Neural progenitor cell (in vitro differentiated cells): ENCODE results near the gene PDE6B. TPM values are rescaled to one million over a fixed set of nuclear protein-coding genes. Genes with fewer than 3 reads are reported as not detected.

Experiments
- DNase-seq: peaks from one replicate; pipeline ENCODE4 v3.0.0-alpha.2; 2016; ENCODE audit warnings: low spot score
- H2AFZ ChIP-seq: fragments of 200-600 bp; sonication (generic); replicated peaks from 2 replicates; pipeline ENCODE4 v1.6.1; 2016; ENCODE audit warnings: antibody characterized with exemption
- H3F3A ChIP-seq: fragments of 200-600 bp; sonication (generic); 2 replicates; pipeline ENCODE4 v1.6.1; 2016; ENCODE audit warnings: antibody characterized with exemption, low read depth
- H3K27ac ChIP-seq: fragments of 200-600 bp; sonication (generic); 2 replicates; pipeline ENCODE4 v1.5.1; 2016; ENCODE audit warnings: mild to moderate bottlenecking
- H3K27me3 ChIP-seq: fragments of 200-600 bp; sonication (generic); 2 replicates; pipeline ENCODE4 v1.6.1; 2016; ENCODE audit warnings: mild to moderate bottlenecking, moderate library complexity
- H3K36me3 ChIP-seq: fragments of 200-600 bp; sonication (generic); 2 replicates; pipeline ENCODE4 v1.5.1; 2016
- H3K4me1 ChIP-seq: fragments of 200-600 bp; sonication (generic); 2 replicates; pipeline ENCODE4 v1.6.1; 2016; ENCODE audit warnings: mixed run types
- H3K4me2 ChIP-seq: fragments of 200-600 bp; sonication (generic); 2 replicates; pipeline ENCODE4 v1.6.1; 2016
- H3K4me3 ChIP-seq: fragments of 200-600 bp; sonication (generic); 2 replicates; pipeline ENCODE4 v1.5.1; 2016
- H3K79me2 ChIP-seq: fragments of 200-600 bp; sonication (generic); 2 replicates; pipeline ENCODE4 v1.6.1; 2016; ENCODE audit warnings: low read depth
- H3K9ac ChIP-seq: fragments of 200-600 bp; sonication (generic); 2 replicates; pipeline ENCODE4 v1.6.1; 2016
- H3K9me3 ChIP-seq: fragments of 200-600 bp; sonication (generic); 2 replicates; pipeline ENCODE4 v1.5.1; 2016; ENCODE audit warnings: low read depth
- H4K20me1 ChIP-seq: fragments of 200-600 bp; sonication (generic); 2 replicates; pipeline ENCODE4 v1.6.1; 2016; ENCODE audit warnings: low read depth
- H3K27ac Mint-ChIP-seq: 3 replicates; pipeline ENCODE4 v1.8.0; 2021; ENCODE audit warnings: mixed read lengths
- H3K27me3 Mint-ChIP-seq: 2 replicates; pipeline ENCODE4 v1.8.0; 2022; ENCODE audit warnings: low read depth, mild to moderate bottlenecking, inconsistent platforms, moderate library complexity, mixed read lengths; ENCODE audit not compliant: insufficient read depth
- H3K36me3 Mint-ChIP-seq: 3 replicates; pipeline ENCODE4 v1.8.0; 2021; ENCODE audit warnings: mixed read lengths
- H3K4me1 Mint-ChIP-seq: 3 replicates; pipeline ENCODE4 v1.8.0; 2021; ENCODE audit warnings: mixed read lengths
- H3K4me3 Mint-ChIP-seq: 3 replicates; pipeline ENCODE4 v1.8.0; 2021; ENCODE audit warnings: mild to moderate bottlenecking, moderate library complexity, mixed read lengths
- H3K9me3 Mint-ChIP-seq: 3 replicates; pipeline ENCODE4 v1.8.0; 2020; ENCODE audit warnings: mixed read lengths
- EZH2 ChIP-seq: fragments of 200-600 bp; sonication (generic); IDR thresholded peaks from 2 replicates; pipeline ENCODE4 v1.6.1; 2017; ENCODE audit warnings: antibody characterized with exemption, mild to moderate bottlenecking, moderate library complexity
- EZH2phosphoT487 ChIP-seq: fragments of 200-600 bp; sonication (generic); IDR thresholded peaks from 2 replicates; pipeline ENCODE4 v1.6.1; 2017; ENCODE audit warnings: antibody characterized with exemption
- total RNA-seq: library from RNA; depleted of rRNA; stranded (reverse); fragments of >200 nt; gene quantifications from 2 replicates; pipeline ENCODE4 v1.2.3, GENCODE V29; 2015; ENCODE audit warnings: low replicate concordance
- TF ChIP-seq, protein P1 (sequence below): fragments of 200-600 bp; sonication (generic); IDR thresholded peaks from 2 replicates; pipeline ENCODE4 v1.5.1; 2017; ENCODE audit warnings: antibody characterized with exemption, mild to moderate bottlenecking

PDE6B gene
- total RNA-seq, 1 donor from 2014 or later, result 4.3 TPM

DNA sequence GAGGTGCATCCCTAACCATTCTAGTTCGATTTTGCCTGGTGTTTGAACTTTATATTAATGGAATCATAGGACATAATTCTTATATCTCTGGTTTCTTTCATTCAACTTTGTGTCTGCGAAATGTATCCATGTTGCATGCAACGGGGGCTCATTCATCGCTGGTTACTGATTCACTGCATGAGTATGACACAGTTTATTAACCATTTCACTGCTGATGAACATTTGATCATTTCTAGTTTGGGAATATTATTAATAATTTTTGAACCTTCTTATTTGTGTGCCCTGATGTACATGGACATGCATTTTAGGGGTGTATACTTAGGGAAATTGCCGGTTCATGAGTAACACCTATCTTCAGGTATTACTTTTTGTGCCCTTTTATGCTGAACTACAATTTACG lies 44.2 kb upstream of the PDE6B start:
- H3K27ac Mint-ChIP-seq, result no peak overlapping the region
- TF ChIP-seq EZH2, result no peak
- TF ChIP-seq, protein P1, sequence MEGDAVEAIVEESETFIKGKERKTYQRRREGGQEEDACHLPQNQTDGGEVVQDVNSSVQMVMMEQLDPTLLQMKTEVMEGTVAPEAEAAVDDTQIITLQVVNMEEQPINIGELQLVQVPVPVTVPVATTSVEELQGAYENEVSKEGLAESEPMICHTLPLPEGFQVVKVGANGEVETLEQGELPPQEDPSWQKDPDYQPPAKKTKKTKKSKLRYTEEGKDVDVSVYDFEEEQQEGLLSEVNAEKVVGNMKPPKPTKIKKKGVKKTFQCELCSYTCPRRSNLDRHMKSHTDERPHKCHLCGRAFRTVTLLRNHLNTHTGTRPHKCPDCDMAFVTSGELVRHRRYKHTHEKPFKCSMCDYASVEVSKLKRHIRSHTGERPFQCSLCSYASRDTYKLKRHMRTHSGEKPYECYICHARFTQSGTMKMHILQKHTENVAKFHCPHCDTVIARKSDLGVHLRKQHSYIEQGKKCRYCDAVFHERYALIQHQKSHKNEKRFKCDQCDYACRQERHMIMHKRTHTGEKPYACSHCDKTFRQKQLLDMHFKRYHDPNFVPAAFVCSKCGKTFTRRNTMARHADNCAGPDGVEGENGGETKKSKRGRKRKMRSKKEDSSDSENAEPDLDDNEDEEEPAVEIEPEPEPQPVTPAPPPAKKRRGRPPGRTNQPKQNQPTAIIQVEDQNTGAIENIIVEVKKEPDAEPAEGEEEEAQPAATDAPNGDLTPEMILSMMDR, result no peak
- TF ChIP-seq EZH2phosphoT487, result no peak
- H3K4me3 ChIP-seq, result no peak overlapping the region
- H2AFZ ChIP-seq, result no peak overlapping the region
- H3K9ac ChIP-seq, result no peak overlapping the region
- no peak overlapping the region for H3K4me2 ChIP-seq
- no peaks in the 10 kb centered on the region for H3F3A ChIP-seq
- no peaks in the 10 kb centered on the region for H3K36me3 ChIP-seq
- H3K27ac ChIP-seq, result no peak overlapping the region
- H3K4me1 Mint-ChIP-seq, result peaks cover 14% of the 10 kb centered on the region
- peaks cover 79% of the 10 kb centered on the region for H3K27me3 ChIP-seq
- H3K9me3 Mint-ChIP-seq, result peaks cover 8% of the 10 kb centered on the region
- peaks cover 4% of the 10 kb centered on the region for H3K9me3 ChIP-seq
- H3K4me1 ChIP-seq, result peaks cover 6% of the 10 kb centered on the region
- H3K79me2 ChIP-seq, result no peaks in the 10 kb centered on the region
- H3K4me3 Mint-ChIP-seq, result no peak overlapping the region
- peaks cover 27% of the 10 kb centered on the region for H4K20me1 ChIP-seq
- no peak for DNase-seq
- peaks cover 29% of the 10 kb centered on the region for H3K27me3 Mint-ChIP-seq
- no peaks in the 10 kb centered on the region for H3K36me3 Mint-ChIP-seq

DNA sequence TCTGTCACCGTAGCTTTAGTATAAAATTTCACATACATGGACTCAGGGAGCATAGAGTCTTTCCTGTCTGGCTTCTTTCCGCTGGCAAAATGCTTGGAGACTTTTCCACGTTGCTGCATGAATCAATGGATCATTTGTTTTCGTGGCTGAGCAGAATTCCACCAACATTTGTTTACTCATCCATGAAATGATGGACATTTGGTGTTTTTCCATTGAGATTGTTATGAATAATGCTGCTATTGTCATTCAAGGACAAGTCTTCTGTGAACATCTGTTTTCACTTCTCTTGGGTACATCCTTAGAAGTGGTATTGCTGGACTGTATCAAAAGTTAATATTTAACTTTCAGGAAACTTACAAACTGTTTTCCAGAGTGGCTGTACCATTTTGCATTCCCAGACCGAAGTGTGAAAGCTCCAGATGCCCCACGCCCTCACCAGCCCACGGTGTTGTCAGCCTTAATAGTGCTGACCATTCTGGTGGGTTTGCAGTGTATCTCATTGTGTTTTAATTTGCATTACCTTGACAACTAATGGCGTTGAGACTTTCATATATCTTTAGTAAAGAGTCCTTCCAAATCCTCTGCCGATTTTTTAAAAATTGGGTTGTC lies 43.5 kb upstream of the PDE6B start:
- Mint-ChIP-seq H3K36me3 (no peaks in the 10 kb centered on the region), H3K27me3 (peaks cover 27% of the 10 kb centered on the region), H3K4me1 (peaks cover 14% of the 10 kb centered on the region), H3K27ac (no peak overlapping the region), H3K9me3 (peaks cover 8% of the 10 kb centered on the region), H3K4me3 (no peak overlapping the region)
- no peak overlapping the region for H3K4me2 ChIP-seq
- H2AFZ ChIP-seq, result no peak overlapping the region
- H3K9ac ChIP-seq, result no peak overlapping the region
- H4K20me1 ChIP-seq, result peaks cover 24% of the 10 kb centered on the region
- DNase-seq, result no peak
- H3K79me2 ChIP-seq, result no peaks in the 10 kb centered on the region
- H3K27ac ChIP-seq, result no peak overlapping the region
- peaks cover 4% of the 10 kb centered on the region for H3K9me3 ChIP-seq
- H3K36me3 ChIP-seq, result no peaks in the 10 kb centered on the region
- H3F3A ChIP-seq, result no peaks in the 10 kb centered on the region
- H3K4me3 ChIP-seq, result no peak overlapping the region
- TF ChIP-seq EZH2phosphoT487 (no peak), EZH2 (no peak)
- TF ChIP-seq, protein P1, result no peak
- H3K4me1 ChIP-seq, result peaks cover 6% of the 10 kb centered on the region
- peaks cover 72% of the 10 kb centered on the region for H3K27me3 ChIP-seq

DNA sequence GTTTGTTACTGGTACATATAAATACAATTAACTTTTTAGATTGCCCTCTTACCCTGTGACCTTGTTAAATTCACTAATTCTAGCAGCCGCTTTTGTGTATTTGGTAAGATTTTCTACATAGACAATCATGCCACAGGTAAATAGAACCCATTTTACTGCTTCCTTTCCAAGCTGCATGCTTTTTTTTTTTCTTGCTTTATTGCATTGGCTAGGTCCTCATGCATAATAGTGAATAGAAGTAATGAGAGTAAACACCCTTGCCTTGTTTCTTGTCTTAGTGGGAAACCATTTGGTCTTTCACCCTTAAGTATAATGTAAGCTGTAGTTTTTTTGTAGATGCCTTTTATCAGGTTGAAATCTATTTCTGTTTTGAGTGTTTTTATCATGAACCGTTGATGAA lies 41.6 kb upstream of the PDE6B start:
- Mint-ChIP-seq H3K36me3 (no peaks in the 10 kb centered on the region), H3K4me1 (peaks cover 3% of the 10 kb centered on the region), H3K27ac (no peak overlapping the region), H3K9me3 (peaks cover 10% of the 10 kb centered on the region), H3K27me3 (peaks cover 19% of the 10 kb centered on the region), H3K4me3 (no peak overlapping the region)
- Histone ChIP-seq H4K20me1 (peaks cover 4% of the 10 kb centered on the region), H3K36me3 (no peaks in the 10 kb centered on the region), H2AFZ (no peak overlapping the region), H3K4me3 (no peak overlapping the region), H3K9ac (no peak overlapping the region), H3K4me1 (no peaks in the 10 kb centered on the region), H3K27ac (no peak overlapping the region), H3K4me2 (no peak overlapping the region), H3K9me3 (peaks cover 4% of the 10 kb centered on the region), H3F3A (no peaks in the 10 kb centered on the region), H3K79me2 (no peaks in the 10 kb centered on the region), H3K27me3 (peaks cover 52% of the 10 kb centered on the region)
- TF ChIP-seq EZH2phosphoT487, result no peak
- TF ChIP-seq, protein P1, result no peak
- TF ChIP-seq EZH2, result no peak
- DNase-seq, result no peak
